ENCODE measurements around the gene EP400.

DNA sequence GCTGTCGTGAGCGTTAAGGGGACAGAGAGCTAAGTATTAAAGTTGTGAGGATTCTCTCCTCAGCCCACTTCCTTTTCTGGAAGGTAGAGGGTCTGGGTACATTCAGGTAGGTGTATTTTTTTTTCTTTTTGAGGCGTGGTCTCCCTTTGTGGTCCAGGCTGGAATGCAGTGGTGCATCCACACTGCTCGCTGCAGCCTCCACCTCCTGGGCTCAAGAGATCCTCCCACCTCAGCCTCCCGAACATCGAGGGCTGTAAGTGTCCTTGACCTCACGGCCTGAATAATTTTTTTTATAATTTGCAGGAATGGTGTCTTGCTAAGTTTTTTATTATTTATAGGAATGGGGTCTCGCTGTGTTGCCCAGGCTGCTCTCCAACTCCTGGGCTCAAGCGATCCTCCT, 19.2 kb upstream of the EP400 start:
- TF ChIP-seq, protein P1, sequence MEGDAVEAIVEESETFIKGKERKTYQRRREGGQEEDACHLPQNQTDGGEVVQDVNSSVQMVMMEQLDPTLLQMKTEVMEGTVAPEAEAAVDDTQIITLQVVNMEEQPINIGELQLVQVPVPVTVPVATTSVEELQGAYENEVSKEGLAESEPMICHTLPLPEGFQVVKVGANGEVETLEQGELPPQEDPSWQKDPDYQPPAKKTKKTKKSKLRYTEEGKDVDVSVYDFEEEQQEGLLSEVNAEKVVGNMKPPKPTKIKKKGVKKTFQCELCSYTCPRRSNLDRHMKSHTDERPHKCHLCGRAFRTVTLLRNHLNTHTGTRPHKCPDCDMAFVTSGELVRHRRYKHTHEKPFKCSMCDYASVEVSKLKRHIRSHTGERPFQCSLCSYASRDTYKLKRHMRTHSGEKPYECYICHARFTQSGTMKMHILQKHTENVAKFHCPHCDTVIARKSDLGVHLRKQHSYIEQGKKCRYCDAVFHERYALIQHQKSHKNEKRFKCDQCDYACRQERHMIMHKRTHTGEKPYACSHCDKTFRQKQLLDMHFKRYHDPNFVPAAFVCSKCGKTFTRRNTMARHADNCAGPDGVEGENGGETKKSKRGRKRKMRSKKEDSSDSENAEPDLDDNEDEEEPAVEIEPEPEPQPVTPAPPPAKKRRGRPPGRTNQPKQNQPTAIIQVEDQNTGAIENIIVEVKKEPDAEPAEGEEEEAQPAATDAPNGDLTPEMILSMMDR (IDR thresholded peaks at IDR 0.05; ENCODE audit: low read depth, low read length) = no peak
- no peak for TF ChIP-seq EZH2phosphoT487 (IDR thresholded peaks at IDR 0.05; ENCODE audit: low read depth)

Measured in OCI-LY3 (cell line).